Breast epithelium (tissue), 3 donors: ENCODE measurements around the gene ZSWIM6.

Experiments used
- POLR2A ChIP-seq: fragments of 450-650 bp; IDR thresholded peaks from one replicate; pipeline ENCODE4 v1.6.1; 2016; ENCODE audit warnings: antibody characterized with exemption, mild to moderate bottlenecking, moderate library complexity
- TF ChIP-seq, protein P1 (sequence below), 3 donors: fragments of 450-650 bp; IDR thresholded peaks; one replicate each; pipeline ENCODE4 v1.5.1; 2016 to 2017; ENCODE audit warnings: antibody characterized with exemption in 3 of 3, mild to moderate bottlenecking in 3 of 3, moderate library complexity in 3 of 3

DNA sequence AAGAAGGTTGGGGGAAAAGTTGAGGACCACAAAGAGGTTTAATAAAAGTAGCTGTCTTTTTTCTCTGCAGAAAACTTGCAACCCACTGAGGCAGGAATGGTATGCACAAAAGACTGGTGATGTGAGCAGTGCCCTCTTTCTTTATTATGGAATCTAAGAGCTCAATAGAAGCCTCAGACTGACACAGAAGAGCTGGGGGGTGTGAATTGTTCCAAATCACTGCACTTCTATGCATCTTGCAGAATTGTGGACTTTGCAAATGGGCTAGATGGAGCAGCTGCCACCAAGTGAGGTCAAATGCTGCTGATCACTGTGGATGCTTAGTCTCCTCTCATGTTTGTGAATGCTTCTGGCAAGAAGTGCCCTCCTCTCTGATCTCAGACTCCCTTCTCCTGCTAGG lies 227.1 kb downstream of the ZSWIM6 start:
- TF ChIP-seq, protein P1, sequence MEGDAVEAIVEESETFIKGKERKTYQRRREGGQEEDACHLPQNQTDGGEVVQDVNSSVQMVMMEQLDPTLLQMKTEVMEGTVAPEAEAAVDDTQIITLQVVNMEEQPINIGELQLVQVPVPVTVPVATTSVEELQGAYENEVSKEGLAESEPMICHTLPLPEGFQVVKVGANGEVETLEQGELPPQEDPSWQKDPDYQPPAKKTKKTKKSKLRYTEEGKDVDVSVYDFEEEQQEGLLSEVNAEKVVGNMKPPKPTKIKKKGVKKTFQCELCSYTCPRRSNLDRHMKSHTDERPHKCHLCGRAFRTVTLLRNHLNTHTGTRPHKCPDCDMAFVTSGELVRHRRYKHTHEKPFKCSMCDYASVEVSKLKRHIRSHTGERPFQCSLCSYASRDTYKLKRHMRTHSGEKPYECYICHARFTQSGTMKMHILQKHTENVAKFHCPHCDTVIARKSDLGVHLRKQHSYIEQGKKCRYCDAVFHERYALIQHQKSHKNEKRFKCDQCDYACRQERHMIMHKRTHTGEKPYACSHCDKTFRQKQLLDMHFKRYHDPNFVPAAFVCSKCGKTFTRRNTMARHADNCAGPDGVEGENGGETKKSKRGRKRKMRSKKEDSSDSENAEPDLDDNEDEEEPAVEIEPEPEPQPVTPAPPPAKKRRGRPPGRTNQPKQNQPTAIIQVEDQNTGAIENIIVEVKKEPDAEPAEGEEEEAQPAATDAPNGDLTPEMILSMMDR (IDR thresholded peaks at IDR 0.05), result no peak
- no peak for TF ChIP-seq POLR2A
